CD14-positive monocyte (primary cell): ENCODE results near the gene CDIPT. TPM values are rescaled to one million over a fixed set of nuclear protein-coding genes. Genes with fewer than 3 reads are reported as not detected.

Source experiments
- DNase-seq, 3 donors: peaks; one replicate each; pipeline ENCODE4 v3.0.0-alpha.2; 2011 to 2022
- H2AFZ ChIP-seq: 2 replicates; pipeline ENCODE4 v1.6.0; 2012; ENCODE audit warnings: mild to moderate bottlenecking, low read depth, low read length, inconsistent platforms; ENCODE audit not compliant: insufficient read depth, poor library complexity, severe bottlenecking
- H3K27ac ChIP-seq, 2 donors: 1 replicate in 1 of 2; 2 replicates in 1 of 2; pipeline ENCODE4 v1.5.1; 2012 to 2013; ENCODE audit warnings: low read length in 2 of 2, control low read depth in 1 of 2, inconsistent platforms in 1 of 2, low read depth in 1 of 2, mild to moderate bottlenecking in 1 of 2
- H3K27me3 ChIP-seq, 2 donors: one replicate each; pipeline versions ENCODE4 v1.6.0 to v1.6.1; 2011 to 2013; ENCODE audit warnings: low read length in 2 of 2; ENCODE audit not compliant: control insufficient read depth in 2 of 2, insufficient read depth in 2 of 2
- H3K36me3 ChIP-seq, 2 donors: replicated peaks in 1 of 2; 1 replicate in 1 of 2; 2 replicates in 1 of 2; pipeline versions ENCODE4 v1.5.1 to v1.6.1; 2012 to 2013; ENCODE audit warnings: low read length in 2 of 2, control low read depth in 1 of 2, inconsistent platforms in 1 of 2, mild to moderate bottlenecking in 1 of 2; ENCODE audit not compliant: insufficient read depth in 2 of 2, control insufficient read depth in 1 of 2
- H3K4me1 ChIP-seq, 2 donors: 1 replicate in 1 of 2; 2 replicates in 1 of 2; pipeline versions ENCODE4 v1.5.1 to v1.6.1; 2012 to 2013; ENCODE audit warnings: low read length in 2 of 2, control low read depth in 1 of 2, inconsistent platforms in 1 of 2, mild to moderate bottlenecking in 1 of 2, moderate library complexity in 1 of 2; ENCODE audit not compliant: insufficient read depth in 2 of 2, control insufficient read depth in 1 of 2
- H3K4me2 ChIP-seq: replicated peaks from 2 replicates; pipeline ENCODE3; 2012; ENCODE audit warnings: low read length, moderate library complexity, mild to moderate bottlenecking; ENCODE audit not compliant: poor library complexity, severe bottlenecking; ENCODE audit errors: extremely low read depth
- H3K4me3 ChIP-seq, 3 experiments: fragments of 200-600 bp in 1 of 3; sonication (generic) in 1 of 3; replicated peaks in 1 of 3; 1 replicate in 2 of 3; 2 replicates in 1 of 3; pipeline ENCODE4 v1.5.1; 2011 to 2013; ENCODE audit warnings: low read length in 3 of 3, mild to moderate bottlenecking in 3 of 3, control low read depth in 2 of 3, low read depth in 2 of 3, inconsistent platforms in 1 of 3, moderate library complexity in 1 of 3
- H3K79me2 ChIP-seq: 2 replicates; pipeline ENCODE4 v1.6.0; 2012; ENCODE audit warnings: mild to moderate bottlenecking, control low read depth, inconsistent platforms, low read length, moderate library complexity; ENCODE audit not compliant: insufficient read depth
- H3K9ac ChIP-seq: 2 replicates; pipeline ENCODE4 v1.6.0; 2017; ENCODE audit warnings: low read length, mild to moderate bottlenecking; ENCODE audit not compliant: insufficient read depth, poor library complexity, severe bottlenecking
- H3K9me3 ChIP-seq, 2 donors: replicated peaks in 1 of 2; 1 replicate in 1 of 2; 2 replicates in 1 of 2; pipeline versions ENCODE4 v1.5.1 to v1.6.1; 2012 to 2013; ENCODE audit warnings: low read length in 2 of 2, control low read depth in 1 of 2; ENCODE audit not compliant: control insufficient read depth in 1 of 2, insufficient read depth in 1 of 2
- H4K20me1 ChIP-seq: 2 replicates; pipeline ENCODE4 v1.6.0; 2012; ENCODE audit warnings: mild to moderate bottlenecking, low read length, control low read depth, moderate library complexity; ENCODE audit not compliant: insufficient read depth
- H3K27ac Mint-ChIP-seq, 7 donors: one replicate each; pipeline ENCODE4 v1.8.0; 2020; ENCODE audit warnings: mild to moderate bottlenecking in 7 of 7, mixed read lengths in 7 of 7, moderate library complexity in 6 of 7, inconsistent platforms in 2 of 7
- H3K27me3 Mint-ChIP-seq, 3 donors: one replicate each; pipeline ENCODE4 v1.8.0; 2021 to 2022; ENCODE audit warnings: low read depth in 3 of 3, mild to moderate bottlenecking in 3 of 3, mixed read lengths in 3 of 3, moderate library complexity in 3 of 3, inconsistent platforms in 1 of 3
- H3K36me3 Mint-ChIP-seq, 2 donors: one replicate each; pipeline ENCODE4 v1.8.0; 2020; ENCODE audit warnings: mixed read lengths in 2 of 2, inconsistent platforms in 1 of 2, mild to moderate bottlenecking in 1 of 2
- H3K4me1 Mint-ChIP-seq: one replicate; pipeline ENCODE4 v1.8.0; 2020; ENCODE audit warnings: mild to moderate bottlenecking, mixed read lengths
- H3K4me3 Mint-ChIP-seq, 2 donors: one replicate each; pipeline ENCODE4 v1.8.0; 2020; ENCODE audit warnings: mild to moderate bottlenecking in 2 of 2, mixed read lengths in 2 of 2, moderate library complexity in 1 of 2
- H3K9me3 Mint-ChIP-seq, 7 donors: one replicate each; pipeline ENCODE4 v1.8.0; 2020 to 2022; ENCODE audit warnings: mixed read lengths in 7 of 7, mild to moderate bottlenecking in 6 of 7, moderate library complexity in 6 of 7, inconsistent platforms in 2 of 7
- WGBS: methylation state at CpG from one replicate; pipeline ENCODE4 v1.1.5; 2013; ENCODE audit warnings: missing lambda C conversion rate; ENCODE audit not compliant: insufficient coverage; 5-methylcytosine and 5-hydroxymethylcytosine counted together
- intact Hi-C, 2 donors: fragments of 100-400 bp; cut with micrococcal nuclease; formaldehyde crosslinking; loops; one replicate each; pipeline versions ENCODE4 v1.15.0 to v1.15.1; 2023
- polyA plus RNA-seq, 3 donors: library from polyadenylated mRNA; depleted of rRNA in 1 of 3; unstranded in 2 of 3; stranded (reverse) in 1 of 3; fragments of 300-500 nt in 2 of 3; fragments of >200 nt in 1 of 3; fragmentation: Illumina TruSeq in 2 of 3; gene quantifications; 1 replicate in 2 of 3; 2 replicates in 1 of 3; pipeline ENCODE4 v1.2.3, GENCODE V29; 2012 to 2021
- TF ChIP-seq, protein P1 (sequence below): fragments of 200-600 bp; IDR thresholded peaks from one replicate; pipeline ENCODE4 v1.8.0; 2022; ENCODE audit warnings: antibody characterized with exemption, mild to moderate bottlenecking

Gene CDIPT
- polyA plus RNA-seq, 3 donors: 67.2 to 98.8 (median 93.5) TPM

DNA sequence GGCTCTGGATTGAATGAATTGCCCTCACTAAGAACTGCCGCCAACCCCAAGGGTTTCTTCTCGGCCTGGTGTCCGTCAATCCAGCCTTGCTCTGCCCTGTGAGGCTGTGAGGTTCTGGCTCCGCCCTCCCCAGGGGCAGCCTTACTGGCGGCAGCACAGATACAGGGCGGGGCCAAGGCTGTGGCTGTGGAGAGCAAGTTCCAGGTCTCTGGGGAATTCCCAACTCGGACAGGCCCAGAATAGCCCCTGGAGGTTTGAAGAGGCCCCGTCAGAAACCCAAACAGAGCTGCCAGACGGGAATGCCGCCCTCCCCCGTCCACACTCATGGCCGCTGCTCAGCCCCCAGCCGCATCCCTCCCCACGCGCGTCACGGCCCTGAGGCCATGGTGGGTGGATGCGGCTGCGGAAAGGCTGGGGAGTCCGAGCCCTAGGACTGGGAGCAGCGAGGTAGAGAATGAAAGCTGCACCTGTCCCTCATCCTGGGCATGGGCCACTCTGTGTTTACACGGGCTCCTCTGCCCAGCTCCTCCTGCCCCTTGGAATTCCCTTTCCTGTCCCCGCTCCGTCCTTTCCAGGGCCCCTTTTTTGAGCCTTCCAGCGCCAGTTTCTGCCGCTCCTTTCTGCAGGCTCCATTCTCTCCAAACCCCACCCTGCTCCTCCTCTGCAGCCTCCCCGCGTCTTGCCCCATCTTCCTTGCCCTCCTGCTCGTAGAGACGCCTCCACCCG lies 51.7 kb downstream of the CDIPT start:
- peak overlapping the region; percentile 46 to 92 (median 85) for H3K27ac Mint-ChIP-seq
- Histone ChIP-seq H3K27me3 (peaks cover 5 to 24% of the 10 kb centered on the region in 2 donors), H3K79me2 (peaks cover 28% of the 10 kb centered on the region), H3K36me3 (peaks cover 13 to 23% of the 10 kb centered on the region in 2 donors), H3K4me2 (peak overlapping the region; percentile 76), H3K4me1 (peaks cover 60 to 73% of the 10 kb centered on the region in 2 donors), H3K4me3 (peak overlapping the region; percentile 35 to 73 (median 57)), H3K27ac (peak overlapping the region; percentile 29 to 59), H3K9me3 (no peaks in the 10 kb centered on the region), H2AFZ (peak overlapping the region; percentile 70), H4K20me1 (peaks cover 36% of the 10 kb centered on the region), H3K9ac (peak overlapping the region; percentile 50)
- peak; percentile 82 to 93 (median 83) for DNase-seq
- H3K27me3 Mint-ChIP-seq: peaks cover 20 to 34% (median 31%) of the 10 kb centered on the region in 3 donors
- peaks cover 21 to 31% of the 10 kb centered on the region in 2 donors for H3K36me3 Mint-ChIP-seq
- TF ChIP-seq, protein P1, sequence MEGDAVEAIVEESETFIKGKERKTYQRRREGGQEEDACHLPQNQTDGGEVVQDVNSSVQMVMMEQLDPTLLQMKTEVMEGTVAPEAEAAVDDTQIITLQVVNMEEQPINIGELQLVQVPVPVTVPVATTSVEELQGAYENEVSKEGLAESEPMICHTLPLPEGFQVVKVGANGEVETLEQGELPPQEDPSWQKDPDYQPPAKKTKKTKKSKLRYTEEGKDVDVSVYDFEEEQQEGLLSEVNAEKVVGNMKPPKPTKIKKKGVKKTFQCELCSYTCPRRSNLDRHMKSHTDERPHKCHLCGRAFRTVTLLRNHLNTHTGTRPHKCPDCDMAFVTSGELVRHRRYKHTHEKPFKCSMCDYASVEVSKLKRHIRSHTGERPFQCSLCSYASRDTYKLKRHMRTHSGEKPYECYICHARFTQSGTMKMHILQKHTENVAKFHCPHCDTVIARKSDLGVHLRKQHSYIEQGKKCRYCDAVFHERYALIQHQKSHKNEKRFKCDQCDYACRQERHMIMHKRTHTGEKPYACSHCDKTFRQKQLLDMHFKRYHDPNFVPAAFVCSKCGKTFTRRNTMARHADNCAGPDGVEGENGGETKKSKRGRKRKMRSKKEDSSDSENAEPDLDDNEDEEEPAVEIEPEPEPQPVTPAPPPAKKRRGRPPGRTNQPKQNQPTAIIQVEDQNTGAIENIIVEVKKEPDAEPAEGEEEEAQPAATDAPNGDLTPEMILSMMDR: no peak
- H3K4me1 Mint-ChIP-seq: peaks cover 63% of the 10 kb centered on the region
- under 1% methylated on average over 28 of the region's 31 CpGs for WGBS
- peaks cover 0 to 8% (median 3%) of the 10 kb centered on the region in 7 donors for H3K9me3 Mint-ChIP-seq
- intact Hi-C loops: loop anchor here in 1 of 2 donors (10.0 kb wide), 1 partner anchor 183 kb away; the partner anchor contains the start of genes HIRIP3 and INO80E
- H3K4me3 Mint-ChIP-seq: peak overlapping the region; percentile 83 to 95

DNA sequence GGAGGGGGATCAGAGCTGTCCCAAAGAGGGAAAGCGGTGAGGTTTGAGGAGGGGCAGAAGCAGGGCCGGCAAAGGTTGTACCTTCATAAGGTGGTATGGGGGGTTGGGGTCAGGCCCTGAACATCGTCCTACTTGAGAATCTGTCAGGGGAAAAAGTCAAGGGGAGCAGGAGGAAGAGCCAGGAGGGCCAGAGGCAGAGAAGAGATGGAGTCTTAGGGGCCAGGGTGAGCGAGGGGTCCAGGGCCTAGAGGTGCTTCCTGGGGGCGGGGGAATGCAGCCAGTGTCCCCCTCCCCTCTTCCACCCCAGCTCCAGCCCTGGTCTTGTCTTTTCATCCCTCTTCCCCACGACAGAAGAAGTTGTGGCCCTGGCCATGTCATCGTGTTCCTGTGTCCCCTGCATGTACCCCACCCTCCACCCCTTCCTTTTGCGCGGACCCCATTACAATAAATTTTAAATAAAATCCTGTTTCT lies 52.3 kb downstream of the CDIPT start:
- H3K36me3 Mint-ChIP-seq: peaks cover 21 to 31% of the 10 kb centered on the region in 2 donors
- H3K9me3 Mint-ChIP-seq: peaks cover 0 to 8% (median 3%) of the 10 kb centered on the region in 7 donors
- H3K27ac Mint-ChIP-seq: peak overlapping the region; percentile 46 to 92 (median 87)
- DNase-seq: no peak
- Histone ChIP-seq H2AFZ (peak overlapping the region; percentile 70), H3K36me3 (peaks cover 13 to 23% of the 10 kb centered on the region in 2 donors), H3K4me2 (peak overlapping the region; percentile 76), H3K27ac (peak overlapping the region; percentile 29 to 59), H3K79me2 (peaks cover 27% of the 10 kb centered on the region), H3K9ac (peak overlapping the region; percentile 50), H3K9me3 (no peaks in the 10 kb centered on the region), H4K20me1 (peaks cover 36% of the 10 kb centered on the region), H3K4me1 (peaks cover 60 to 71% of the 10 kb centered on the region in 2 donors), H3K27me3 (peaks cover 5 to 24% of the 10 kb centered on the region in 2 donors), H3K4me3 (peak overlapping the region in 2 of 3 experiments; percentile 57 to 73)
- TF ChIP-seq, protein P1: no peak
- H3K27me3 Mint-ChIP-seq: peaks cover 20 to 34% (median 31%) of the 10 kb centered on the region in 3 donors
- 26% methylated on average over 6 of the region's 9 CpGs for WGBS
- peaks cover 63% of the 10 kb centered on the region for H3K4me1 Mint-ChIP-seq
- intact Hi-C loops: loop anchor here in 1 of 2 donors (10.0 kb wide), 1 partner anchor 184 kb away; the partner anchor contains the start of genes HIRIP3 and INO80E
- H3K4me3 Mint-ChIP-seq: peak overlapping the region; percentile 83 to 95
